ENCODE measurements around the gene RPS6KA6.

DNA sequence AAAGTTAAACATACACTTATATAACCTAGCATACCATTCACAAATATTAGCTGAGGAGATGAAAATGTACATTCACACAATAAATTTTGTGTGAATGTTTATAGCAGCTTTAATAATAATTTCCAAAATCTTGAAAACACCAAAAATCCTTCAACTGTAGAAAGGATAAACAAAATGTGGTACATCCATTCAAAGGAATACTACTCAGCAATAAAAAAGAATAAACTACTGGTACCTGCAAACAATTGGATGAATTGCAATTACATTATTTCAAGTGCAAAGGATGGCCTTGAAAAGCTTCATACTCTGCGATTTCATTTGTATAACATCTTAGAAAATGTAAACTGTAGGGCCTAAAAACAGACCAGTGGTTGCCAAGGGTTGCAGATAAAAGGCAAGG, 11.7 kb upstream of the RPS6KA6 start:
- no peak for TF ChIP-seq SMC3 (IDR thresholded peaks at IDR 0.05; ENCODE audit: low read depth, low read length)
- TF ChIP-seq, protein P1, sequence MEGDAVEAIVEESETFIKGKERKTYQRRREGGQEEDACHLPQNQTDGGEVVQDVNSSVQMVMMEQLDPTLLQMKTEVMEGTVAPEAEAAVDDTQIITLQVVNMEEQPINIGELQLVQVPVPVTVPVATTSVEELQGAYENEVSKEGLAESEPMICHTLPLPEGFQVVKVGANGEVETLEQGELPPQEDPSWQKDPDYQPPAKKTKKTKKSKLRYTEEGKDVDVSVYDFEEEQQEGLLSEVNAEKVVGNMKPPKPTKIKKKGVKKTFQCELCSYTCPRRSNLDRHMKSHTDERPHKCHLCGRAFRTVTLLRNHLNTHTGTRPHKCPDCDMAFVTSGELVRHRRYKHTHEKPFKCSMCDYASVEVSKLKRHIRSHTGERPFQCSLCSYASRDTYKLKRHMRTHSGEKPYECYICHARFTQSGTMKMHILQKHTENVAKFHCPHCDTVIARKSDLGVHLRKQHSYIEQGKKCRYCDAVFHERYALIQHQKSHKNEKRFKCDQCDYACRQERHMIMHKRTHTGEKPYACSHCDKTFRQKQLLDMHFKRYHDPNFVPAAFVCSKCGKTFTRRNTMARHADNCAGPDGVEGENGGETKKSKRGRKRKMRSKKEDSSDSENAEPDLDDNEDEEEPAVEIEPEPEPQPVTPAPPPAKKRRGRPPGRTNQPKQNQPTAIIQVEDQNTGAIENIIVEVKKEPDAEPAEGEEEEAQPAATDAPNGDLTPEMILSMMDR (IDR thresholded peaks at IDR 0.05), result no peak
- no peak for TF ChIP-seq TAF1 (IDR thresholded peaks at IDR 0.05; ENCODE audit: borderline replicate concordance, low read depth, low read length)
- no peak for TF ChIP-seq YY1 (IDR thresholded peaks at IDR 0.05; ENCODE audit: low read depth)
- TF ChIP-seq, protein P2, sequence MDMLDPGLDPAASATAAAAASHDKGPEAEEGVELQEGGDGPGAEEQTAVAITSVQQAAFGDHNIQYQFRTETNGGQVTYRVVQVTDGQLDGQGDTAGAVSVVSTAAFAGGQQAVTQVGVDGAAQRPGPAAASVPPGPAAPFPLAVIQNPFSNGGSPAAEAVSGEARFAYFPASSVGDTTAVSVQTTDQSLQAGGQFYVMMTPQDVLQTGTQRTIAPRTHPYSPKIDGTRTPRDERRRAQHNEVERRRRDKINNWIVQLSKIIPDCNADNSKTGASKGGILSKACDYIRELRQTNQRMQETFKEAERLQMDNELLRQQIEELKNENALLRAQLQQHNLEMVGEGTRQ (IDR thresholded peaks at IDR 0.05; ENCODE audit: borderline replicate concordance, low read depth, low read length), result no peak
- TF ChIP-seq, protein P3, sequence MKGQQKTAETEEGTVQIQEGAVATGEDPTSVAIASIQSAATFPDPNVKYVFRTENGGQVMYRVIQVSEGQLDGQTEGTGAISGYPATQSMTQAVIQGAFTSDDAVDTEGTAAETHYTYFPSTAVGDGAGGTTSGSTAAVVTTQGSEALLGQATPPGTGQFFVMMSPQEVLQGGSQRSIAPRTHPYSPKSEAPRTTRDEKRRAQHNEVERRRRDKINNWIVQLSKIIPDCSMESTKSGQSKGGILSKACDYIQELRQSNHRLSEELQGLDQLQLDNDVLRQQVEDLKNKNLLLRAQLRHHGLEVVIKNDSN (IDR thresholded peaks at IDR 0.05; ENCODE audit: borderline replicate concordance, low read depth), result no peak
- no peak for TF ChIP-seq JUND (IDR thresholded peaks at IDR 0.05)
- TF ChIP-seq GATA2 (CRISPR knock-in tag; IDR thresholded peaks at IDR 0.05), result no peak
- TF ChIP-seq FOXM1 (IDR thresholded peaks at IDR 0.05; ENCODE audit: low read depth), result no peak
- TF ChIP-seq EZH2phosphoT487 (IDR thresholded peaks at IDR 0.05; ENCODE audit: borderline replicate concordance, low read depth), result no peak
- TF ChIP-seq EP300 (IDR thresholded peaks at IDR 0.05; ENCODE audit: borderline replicate concordance in 1 of 2, low read depth in 1 of 2, low read length in 1 of 2), result no peak
- no peak for TF ChIP-seq POLR2AphosphoS5 (IDR thresholded peaks at IDR 0.05; ENCODE audit: low read depth, low read length)
- TF ChIP-seq, protein P4, sequence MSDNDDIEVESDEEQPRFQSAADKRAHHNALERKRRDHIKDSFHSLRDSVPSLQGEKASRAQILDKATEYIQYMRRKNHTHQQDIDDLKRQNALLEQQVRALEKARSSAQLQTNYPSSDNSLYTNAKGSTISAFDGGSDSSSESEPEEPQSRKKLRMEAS (IDR thresholded peaks at IDR 0.05; ENCODE audit: low read depth), result no peak
- no peak for TF ChIP-seq RCOR1 (IDR thresholded peaks at IDR 0.05; ENCODE audit: low read length)

Data from SK-N-SH (cell line).